ENCODE results near the gene SLC2A10.

SLC2A10 gene

DNA sequence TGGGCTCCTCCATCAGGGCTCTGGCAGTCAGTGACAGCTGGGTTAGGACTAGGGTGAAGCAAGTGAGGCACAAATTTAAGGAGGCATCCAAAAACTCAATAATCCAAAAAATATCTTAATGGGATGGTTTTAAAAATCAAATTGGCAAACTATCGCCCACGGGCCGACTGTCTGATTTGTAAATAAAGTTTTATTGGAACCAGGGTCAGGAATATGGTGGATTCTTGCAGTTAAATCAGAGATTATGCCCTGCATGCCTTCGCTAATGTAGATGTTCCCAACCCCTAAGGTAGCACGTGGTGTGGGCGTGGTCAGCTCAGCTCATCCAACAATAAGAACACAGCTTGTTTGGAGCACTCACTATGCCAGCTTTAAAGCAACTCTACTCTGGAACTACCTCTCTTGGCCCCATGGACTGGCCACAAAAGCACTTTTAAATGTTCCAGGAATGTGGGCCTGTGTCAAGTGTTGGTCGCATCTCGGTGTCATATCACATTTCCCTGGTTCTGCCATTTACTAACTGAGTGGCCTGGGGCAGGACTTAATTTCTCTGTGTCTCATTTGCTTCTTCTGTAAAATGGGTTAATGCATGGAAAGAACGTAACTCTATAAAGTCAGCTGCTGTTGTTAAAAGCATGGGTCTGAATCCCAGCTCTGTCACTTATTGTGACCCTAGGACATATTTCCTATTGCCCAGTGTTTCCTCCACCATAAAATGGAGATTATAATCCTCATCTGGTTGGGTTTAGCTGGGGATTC is 27.2 kb upstream of the SLC2A10 start:
- DNase-seq (ENCODE audit: low read depth in 2 of 2), result no peak

DNA sequence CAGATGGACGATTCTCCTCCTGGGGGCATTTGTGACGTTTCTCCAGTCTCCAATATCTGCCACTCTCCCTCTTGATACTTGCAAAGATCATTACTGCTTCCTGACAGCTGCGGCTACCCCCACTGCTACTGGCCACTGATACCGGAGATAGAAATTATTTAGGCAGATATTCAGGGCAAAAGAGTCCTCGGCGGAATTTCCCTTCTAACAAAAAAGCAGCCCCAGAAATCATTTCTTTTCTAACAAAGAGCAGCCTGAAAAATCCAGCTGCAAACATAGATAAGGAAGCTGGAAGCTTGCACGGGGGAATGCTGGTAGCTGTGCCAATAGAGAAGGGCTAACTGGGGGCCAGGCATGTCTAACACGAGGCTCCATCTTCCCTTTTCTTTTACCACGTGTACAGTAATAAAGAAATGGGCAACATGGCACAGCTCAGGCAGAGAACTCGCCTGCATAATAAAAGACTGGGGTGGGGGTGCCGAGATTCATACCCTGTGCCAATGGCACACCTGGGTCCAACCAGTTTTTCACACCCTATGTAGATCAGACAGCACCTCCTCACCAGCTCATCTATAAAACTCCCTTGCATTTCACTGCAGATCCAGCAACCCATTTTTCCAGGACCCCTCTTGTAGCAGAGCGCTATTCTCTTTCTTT is 26.3 kb upstream of the SLC2A10 start:
- no peak for DNase-seq (ENCODE audit: low read depth in 2 of 2)

DNA sequence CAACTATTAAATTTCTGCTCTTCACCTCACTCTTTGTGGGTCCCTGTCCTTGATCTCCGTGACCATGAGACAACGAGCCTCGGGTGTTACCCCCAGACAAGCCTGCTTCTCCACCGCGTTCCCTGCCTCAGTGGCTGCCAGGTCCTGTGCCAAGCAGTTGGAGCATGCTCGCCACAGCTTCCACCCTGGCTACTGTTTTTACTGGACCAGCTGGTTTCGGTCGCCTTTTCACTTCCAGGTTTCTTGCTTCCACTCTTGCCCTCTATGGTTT is 25.8 kb upstream of the SLC2A10 start:
- DNase-seq (ENCODE audit: low read depth in 2 of 2), result no peak

DNA sequence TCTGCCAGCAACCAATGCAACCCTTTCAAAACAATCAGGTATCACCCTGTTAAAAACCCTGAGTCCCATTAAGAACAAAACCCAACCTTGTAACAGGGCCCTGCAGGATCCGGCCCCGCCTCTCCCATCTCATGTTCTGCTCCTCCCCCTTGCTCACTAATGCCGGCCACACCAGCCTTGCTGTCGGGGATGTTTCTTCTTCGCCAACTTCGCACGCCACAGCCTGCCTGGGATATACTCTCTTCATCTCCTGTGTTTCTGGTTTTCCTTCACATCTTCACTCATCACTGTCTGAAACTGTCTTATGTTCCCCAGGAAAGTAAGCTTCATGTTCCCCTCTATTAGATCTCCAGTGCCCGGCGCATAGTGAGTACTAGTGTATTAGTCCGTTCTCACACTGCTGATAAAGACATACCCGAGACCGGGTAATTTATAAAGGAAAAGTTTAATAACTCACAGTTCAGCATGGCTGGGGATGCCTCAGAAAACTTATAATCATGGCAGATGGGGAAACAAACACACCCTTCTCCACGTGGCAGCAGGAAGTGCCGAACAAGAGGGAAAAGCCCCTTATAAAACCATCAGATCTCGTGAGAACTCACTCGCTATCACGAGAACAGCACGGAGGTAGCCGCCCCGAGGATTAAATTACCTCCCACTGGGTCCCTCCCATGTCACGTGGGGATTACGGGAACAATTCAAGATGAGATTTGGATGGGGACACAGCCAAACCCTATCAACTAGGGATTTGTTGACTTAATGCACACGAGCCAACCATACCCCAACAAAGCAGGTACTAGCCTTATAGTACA is 25.3 kb upstream of the SLC2A10 start:
- no peak for DNase-seq (ENCODE audit: low read depth in 2 of 2)

DNA sequence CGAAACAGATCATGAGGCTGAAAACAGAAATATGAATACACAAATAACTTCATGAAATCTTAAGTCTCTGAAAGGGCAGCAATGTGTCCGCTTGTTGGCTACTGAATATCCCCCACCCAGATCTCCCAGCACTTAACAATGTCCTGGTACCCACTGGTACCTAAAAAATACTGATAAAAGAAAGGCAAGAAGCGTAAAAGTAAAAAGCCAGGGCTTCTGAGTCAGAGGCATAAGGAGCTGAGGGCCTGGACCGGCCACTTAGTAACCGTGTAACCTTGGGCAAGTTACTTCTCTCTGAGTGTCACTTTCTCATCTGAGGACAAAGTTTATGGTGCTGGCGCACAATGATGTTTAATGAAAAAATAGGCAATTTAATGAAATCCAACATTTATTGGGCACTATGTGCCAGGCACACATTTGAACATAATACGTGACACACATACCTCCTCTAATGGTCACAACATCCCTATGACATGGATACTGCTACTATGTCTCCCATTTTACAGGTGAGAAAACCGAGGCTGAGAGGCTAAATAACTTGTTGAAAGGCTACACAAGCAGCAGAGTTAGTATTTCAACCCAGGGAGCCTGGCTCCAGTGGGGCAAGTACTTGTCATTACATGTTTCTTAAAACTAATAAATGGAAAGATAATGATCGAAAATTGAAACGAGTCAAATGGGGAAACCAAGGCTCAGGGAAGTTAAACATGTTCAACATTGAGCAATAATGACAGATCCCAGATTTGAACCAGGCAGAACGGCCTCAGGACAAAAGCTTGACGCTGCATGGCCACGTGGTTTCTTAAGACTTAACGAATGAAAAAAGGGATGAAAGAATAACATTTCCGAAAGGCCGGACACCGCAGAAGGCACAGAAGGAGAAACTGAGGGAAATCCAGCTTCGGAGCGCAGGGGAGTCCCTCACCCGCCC is 21.0 kb upstream of the SLC2A10 start:
- DNase-seq (ENCODE audit: low read depth in 2 of 2), result no peak

DNA sequence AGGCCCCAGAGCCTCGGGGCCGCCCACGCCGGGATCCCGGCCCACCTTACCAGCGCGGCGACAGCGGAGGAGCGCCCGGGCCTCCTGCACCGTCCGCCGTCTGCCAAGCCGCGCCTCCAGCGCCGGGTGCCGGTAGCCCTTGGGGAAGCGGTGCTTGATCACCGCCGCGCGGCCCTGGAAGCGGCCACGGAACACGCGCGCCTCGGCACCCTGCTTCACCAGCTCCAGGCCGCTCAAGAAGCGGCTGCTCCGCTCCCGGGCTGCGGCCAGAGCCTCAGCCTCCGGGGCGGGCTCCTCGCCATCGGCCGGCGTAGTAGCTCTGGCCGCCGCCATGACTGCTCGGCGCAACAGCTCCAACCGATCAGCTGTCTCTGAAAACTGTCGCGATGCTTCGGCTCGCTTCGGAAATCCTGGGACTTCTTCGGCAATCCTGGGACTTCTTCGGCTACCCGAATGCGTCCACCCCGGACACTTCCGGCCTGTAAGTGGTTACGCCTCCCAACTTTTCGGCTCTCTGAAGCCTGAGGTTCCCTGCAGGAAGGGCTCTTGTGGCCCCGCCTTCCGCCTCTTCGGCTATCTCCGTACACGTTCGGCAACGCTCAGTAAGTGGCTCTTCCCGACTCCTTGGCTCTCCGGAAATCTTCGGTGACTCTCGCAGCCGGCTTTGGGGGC is 20.2 kb upstream of the SLC2A10 start, which contains the start of gene TP53RK:
TSS of gene TP53RK (minus strand) at position 363 of the 672 bp plus-strand sequence. CDS start at position 333, 30 bp downstream.
- peak; percentile 91 to 98 for DNase-seq (ENCODE audit: low read depth in 2 of 2)

DNA sequence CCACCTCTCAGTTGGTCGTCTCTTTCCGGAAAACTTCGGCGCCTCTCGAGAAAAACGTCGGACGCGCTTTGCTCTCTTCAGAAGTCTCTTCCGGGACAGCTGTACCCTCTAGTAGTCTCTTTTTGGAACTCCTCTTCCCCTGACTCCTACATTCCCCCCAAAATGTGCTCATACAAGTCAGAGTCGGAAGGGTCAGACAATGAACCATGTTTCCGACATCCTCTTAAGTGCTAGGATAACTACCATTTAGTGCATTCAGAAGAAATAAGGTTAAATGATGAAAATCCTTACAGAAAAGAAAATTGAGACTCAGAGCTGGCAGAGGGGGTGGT is 19.7 kb upstream of the SLC2A10 start:
- no peak for DNase-seq (ENCODE audit: low read depth in 2 of 2)

DNA sequence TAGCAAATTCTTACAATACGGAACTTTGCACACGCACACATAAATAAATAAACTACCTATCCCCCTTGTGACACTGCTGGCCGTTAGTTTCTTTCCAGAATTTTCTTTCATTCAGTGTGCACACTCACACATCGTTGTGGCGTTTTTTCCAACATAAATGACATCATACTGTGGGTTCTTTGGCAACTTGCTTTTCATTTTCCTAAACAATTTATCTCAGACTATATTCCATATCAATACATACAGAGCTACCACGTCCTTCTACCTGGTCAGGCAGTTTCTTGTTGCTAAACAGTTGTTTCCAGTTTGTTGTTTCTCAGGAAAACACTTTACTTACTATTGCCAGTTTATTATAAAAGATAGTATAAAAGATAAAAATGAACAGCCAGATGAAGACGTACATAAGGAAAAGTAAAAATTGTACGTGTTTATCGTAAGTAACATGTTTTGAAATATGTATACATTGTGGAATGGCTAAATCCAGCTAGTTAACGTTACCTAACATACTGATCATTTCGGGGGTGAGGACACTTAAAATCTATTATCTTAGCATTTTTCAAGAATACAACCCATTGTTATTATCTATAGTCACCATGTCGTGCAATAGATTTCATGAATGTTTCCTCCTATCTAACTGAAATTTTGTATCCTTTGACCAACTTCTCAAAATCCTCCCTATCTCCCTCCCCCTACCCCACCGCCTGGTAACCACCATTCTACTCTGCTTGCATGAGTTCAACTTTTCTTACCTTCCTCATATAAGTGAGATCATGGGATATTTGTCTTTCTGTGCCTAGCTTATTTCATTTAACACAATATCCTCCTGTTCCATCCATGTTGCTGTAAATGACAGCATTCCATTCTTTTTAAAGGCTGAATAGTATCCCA is 19.0 kb upstream of the SLC2A10 start:
- DNase-seq (ENCODE audit: low read depth in 2 of 2), result no peak

DNA sequence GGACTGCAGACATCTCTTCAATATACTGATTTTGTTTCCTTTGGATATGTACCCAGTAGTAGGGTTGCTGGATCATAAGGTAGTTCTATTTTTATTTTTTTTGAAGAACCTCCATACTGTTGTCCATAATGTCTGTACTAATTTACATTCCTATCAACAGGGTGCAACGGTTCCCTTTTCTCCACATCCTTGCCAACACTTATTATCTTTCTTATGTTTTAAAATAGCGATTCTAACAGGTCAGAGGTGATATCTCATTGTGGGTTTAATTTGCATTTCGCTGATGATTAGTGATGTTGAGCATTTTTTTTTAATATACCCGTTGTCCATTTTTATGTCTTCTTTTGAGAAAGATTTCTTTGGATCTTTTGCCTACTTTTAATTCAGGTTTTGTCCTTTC is 18.3 kb upstream of the SLC2A10 start:
- no peak for DNase-seq (ENCODE audit: low read depth in 2 of 2)

DNA sequence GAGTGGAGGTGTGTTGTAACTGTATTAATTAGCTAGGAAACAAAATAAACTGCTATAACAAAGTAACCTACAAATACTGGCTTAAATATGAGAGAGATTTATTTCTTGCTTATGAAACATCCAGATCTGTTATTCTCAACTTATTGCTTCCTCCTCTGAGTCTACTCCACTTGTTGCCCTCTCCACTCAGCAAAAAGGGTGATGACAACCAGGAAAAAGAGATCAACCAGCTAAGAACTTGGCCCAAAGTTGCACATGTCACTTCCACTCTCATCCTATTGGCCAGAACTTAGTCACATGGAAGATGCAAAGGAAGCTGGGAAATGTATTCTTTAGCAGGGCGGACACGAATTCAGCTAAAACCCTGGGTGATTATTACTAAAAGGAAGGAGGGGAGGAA is 15.0 kb upstream of the SLC2A10 start:
- DNase-seq (ENCODE audit: low read depth in 2 of 2), result no peak

DNA sequence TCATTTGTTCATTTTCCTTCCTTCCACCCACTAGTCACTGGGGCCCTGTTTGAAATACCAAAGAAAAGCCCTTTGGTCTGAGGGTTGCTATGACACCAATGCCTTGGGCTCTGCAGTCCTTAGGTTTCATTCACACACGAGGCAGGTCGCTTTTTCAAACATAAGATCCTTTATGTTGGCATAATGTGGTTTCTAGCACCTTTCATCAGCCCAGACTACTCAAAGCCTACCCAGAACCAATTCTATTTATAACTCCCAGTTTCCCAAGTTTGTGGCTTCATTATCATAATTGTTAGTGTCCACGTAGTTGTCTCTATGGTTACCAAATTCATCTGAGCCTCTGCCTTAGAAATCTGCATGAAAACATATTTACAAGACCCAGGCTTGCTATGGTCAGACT is 13.6 kb upstream of the SLC2A10 start:
- no peak for DNase-seq (ENCODE audit: low read depth in 2 of 2)

DNA sequence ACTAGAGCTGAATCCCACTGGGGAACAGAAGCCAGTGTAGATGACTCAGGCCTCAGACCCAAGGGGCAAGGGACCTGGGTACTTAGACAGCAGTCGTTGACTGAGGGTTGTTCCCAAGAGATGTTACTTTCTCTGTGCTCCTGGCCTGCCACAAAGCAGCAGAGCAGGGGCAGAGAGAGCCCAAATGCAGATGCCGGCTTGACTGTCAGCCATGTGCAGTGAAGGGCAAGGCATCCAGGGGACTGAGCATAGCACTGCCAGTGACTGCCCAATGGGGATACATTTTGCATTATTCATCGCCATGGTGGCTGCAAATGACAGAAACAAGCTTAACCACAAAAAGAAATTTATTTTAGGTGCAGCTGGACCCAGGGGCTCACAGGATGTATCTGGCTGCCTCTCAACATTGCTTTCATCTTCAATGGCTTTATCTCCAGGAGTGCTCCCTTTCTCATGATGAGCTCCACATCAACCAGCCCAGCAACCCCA is 12.6 kb upstream of the SLC2A10 start:
- DNase-seq (ENCODE audit: low read depth in 2 of 2), result no peak

DNA sequence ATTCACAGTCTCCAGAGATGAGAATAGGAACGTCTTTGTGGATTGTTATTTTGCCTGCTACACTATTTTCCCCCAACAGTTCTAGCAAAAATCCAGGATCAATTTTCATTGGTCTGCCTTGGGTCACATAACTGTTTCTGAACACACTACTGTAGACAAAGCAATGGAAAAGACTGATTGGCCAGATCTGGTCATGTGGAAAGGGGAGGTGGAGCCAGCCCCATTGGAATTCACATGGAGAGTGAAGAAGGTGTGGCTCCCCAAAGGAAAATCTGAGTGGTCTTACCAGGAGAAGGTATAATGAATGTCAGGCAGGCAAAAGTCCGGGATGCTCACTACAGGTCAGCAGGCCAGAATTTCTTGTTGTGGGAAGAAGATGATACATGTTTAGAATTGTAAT is 10.7 kb upstream of the SLC2A10 start:
- no peak for DNase-seq (ENCODE audit: low read depth in 2 of 2)

DNA sequence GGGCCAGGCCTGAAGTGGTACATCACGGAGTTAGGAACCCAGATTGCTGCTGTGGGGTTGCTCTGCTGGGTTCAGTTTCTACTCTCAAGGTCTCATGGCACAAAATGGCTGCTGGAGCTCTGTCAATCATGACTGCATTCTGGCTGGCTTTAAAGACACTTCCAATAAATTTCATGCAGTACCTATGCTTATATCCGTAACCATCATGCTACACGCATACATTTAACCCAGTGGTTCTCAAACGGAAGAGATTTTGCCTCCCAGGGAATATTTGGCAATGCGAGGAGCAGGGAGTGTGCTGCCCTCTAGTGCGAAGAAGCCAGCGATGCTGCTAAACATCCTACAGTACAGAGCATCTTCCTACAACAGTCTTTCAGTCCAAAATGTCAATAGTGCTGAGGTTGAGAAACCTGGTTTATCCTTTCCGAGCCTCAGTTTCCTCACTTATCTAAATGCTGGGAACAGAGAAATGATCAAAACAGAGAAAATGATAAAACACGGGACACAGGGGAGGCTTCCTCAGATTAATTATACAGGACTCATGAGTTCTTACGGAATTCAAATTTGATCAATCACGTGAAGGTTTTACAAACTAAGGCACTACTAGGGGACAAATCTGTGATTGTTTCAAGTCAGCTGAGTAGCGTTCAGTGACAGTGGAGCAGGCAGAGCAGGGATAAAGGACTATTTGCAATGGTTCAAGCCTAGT is 9.6 kb upstream of the SLC2A10 start:
- no peak for DNase-seq (ENCODE audit: low read depth in 2 of 2)

DNA sequence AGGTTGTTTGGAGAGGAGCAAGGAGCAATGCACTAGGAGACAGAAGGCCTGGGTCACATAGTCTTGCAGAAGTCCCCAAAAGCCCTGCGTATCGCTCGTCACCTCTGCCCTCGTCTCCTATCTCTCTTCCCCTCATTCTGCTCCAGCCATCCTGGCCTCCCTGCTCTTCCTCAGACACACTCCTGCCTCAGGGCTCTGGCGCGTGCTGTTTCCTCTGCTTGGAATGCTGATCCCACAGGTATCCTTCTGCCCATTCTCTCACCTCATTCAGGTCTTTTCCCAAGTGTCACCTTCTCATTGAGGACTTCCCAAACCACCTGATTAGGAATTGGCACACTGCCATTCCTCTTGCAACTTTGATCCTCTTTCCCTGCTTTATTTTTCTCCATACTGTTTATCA is 9.0 kb upstream of the SLC2A10 start:
- no peak for DNase-seq (ENCODE audit: low read depth in 2 of 2)

DNA sequence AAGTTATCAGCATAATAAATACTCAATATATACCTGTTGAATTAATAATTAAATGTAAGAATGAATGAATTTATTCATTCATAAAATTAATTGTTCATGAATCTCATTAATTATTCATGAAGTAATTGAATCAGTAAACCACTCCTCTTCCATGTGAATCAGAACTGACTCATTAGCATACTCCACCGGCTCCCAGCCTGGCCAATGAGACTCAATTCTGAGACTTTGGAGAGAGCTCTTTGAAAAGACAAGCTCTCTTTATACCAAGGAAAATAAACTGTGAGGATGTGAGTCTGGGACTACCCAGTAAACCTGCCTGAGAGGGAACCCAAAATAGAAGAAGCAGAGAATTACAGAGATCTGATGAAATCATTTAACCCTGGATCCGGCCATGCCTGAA is 8.4 kb upstream of the SLC2A10 start:
- no peak for DNase-seq (ENCODE audit: low read depth in 2 of 2)

DNA sequence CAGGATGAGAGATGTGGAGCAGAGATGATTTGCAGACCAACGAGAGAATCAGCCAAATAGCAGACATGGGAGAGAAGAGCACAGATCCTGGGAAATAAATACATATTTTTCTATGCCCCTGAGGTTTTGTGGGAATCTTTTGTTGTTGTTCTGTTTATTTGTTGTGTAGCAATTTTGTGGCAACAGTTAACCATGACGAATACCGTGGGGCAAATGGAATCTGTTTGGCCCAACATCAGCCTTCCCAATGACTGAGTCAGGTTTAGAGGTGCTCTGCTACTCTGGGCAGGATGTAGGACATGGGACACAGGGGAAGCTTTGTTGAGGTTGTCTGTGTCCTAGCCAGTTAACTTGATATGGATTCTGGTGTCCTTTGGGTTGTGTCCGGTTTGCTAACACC is 7.9 kb upstream of the SLC2A10 start:
- no peak for DNase-seq (ENCODE audit: low read depth in 2 of 2)

DNA sequence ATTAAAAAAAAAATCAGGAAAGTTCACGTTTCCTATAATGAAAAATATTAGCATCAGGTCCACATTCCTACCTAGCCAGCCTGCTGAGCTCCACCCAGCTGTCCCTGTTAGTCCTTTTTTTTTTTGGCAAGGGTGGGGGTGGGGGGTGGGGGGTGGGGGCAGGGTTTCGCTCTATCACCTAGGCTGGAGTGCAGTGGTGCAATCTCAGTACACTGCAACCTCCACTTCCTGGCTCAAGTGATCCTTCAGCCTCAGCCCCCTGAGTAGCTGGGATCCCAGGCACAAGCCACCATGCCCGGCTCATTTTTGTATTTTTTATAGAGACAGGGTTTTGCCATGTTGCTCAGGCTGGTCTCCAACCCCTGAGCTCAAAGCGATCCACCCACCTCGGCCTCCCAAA is 7.5 kb upstream of the SLC2A10 start:
- DNase-seq (ENCODE audit: low read depth in 2 of 2), result no peak

DNA sequence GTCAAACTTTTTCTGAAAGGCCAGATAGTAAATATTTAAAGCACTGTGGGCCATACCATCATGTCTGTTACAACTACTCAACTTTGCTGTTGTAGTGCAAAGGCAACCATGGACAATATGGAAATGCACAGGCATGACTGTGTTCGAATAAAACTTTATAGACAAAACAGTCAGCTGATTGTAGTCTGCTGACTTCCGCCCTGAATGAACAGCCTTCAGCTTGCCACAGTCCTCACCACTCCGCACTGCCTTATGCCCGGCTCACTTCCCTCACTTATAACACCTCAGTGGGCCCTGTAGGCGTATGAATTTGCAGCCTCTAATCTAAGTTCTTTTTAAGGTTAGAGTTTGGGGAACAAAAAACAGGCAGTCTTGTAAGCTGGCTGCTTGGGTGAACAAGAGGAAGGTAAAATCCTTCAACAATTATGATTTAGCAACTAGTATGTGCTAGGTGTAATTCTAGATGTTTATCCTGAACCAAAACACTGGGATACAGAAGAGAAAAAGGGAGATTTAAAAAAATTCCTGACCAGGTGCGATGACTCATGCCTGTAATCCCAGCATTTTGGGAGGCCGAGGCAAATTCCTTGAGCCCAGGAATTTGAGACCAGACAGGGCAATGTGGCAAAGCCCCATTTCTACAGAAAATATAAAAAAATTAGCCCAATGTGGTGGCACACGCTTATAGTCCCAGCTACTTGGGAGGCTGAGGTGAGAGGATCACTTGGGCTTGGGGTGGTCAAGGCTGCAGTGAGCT is 6.8 kb upstream of the SLC2A10 start:
- DNase-seq (ENCODE audit: low read depth in 2 of 2), result no peak

Data from stimulated activated CD4-positive, alpha-beta T cell treated with anti-CD3 and anti-CD28 coated beads, Interleukin-12 subunit alpha, Interleukin-12 subunit beta, amount 100 ng/mL, for 24 hours (primary cell).